K562 (cell line): ENCODE data around the gene SLC22A7. TPM values are rescaled to one million over a fixed set of nuclear protein-coding genes. Genes with fewer than 3 reads are reported as not detected.

Experiments used
- ATAC-seq: fragments of 200-7000 bp; cut with Tn5 transposase; 3 replicates; pipeline ENCODE4 v1.9.1; 2020; ENCODE audit warnings: moderate library complexity
- BruUV-seq: library from RNA; stranded (reverse); fragments of 400-500 nt; replicated peaks from 2 replicates; lab custom pipeline; 2021; lab: Mats Ljungman, UMichigan
- CTCF ChIA-PET: fragments of 300-600 bp; formaldehyde crosslinking; extraction: SDS; loops from one replicate; lab custom pipeline; 2021; ENCODE audit warnings: low intra/inter-chr PET ratio; lab: Yijun Ruan, JAX
- POLR2A ChIA-PET: fragments of 300-600, 350-650 bp; sonication (Branson Sonifier 250); formaldehyde crosslinking; extraction: SDS; loops from one replicate; lab custom pipeline; 2021; ENCODE audit warnings: antibody characterized with exemption, inconsistent platforms; lab: Yijun Ruan, JAX
- DNase-seq, 4 experiments: peaks; one replicate each; pipeline versions ENCODE4 v3.0.0 to v3.0.0-alpha.2; 2011 to 2018; ENCODE audit warnings: low spot score in 3 of 4, mixed read lengths in 3 of 4; ENCODE audit errors: extremely low read depth in 1 of 4
- FAIRE-seq: peaks from 2 replicates; lab custom pipeline; 2011; peaks lifted over from hg19 to GRCh38; lab: Jason Lieb, UNC
- H2AFZ ChIP-seq: 2 replicates; pipeline ENCODE4 v1.6.0; 2011; ENCODE audit warnings: low read depth, low read length, control low read depth, inconsistent platforms
- H3K27ac ChIP-seq: fragments of 200-600 bp; 3 replicates; pipeline ENCODE4 v1.8.0; 2011; ENCODE audit warnings: low read depth, mild to moderate bottlenecking, control low read depth, inconsistent platforms, low read length, moderate library complexity, mixed read lengths; ENCODE audit errors: extremely low read depth
- H3K27me3 ChIP-seq, 2 experiments: fragments of 300-600 bp in 1 of 2; 2 replicates in 1 of 2; 3 replicates in 1 of 2; pipeline versions ENCODE4 v1.6.0 to v1.8.0; 2011; ENCODE audit warnings: inconsistent platforms in 2 of 2, low read length in 2 of 2, mild to moderate bottlenecking in 1 of 2, mixed read lengths in 1 of 2, moderate library complexity in 1 of 2; ENCODE audit not compliant: control insufficient read depth in 2 of 2, insufficient read depth in 2 of 2
- H3K36me3 ChIP-seq: fragments of 300-600 bp; 3 replicates; pipeline ENCODE4 v1.8.0; 2011; ENCODE audit warnings: mild to moderate bottlenecking, low read length, inconsistent platforms; ENCODE audit not compliant: control insufficient read depth, insufficient read depth
- H3K4me1 ChIP-seq, 2 experiments: fragments of 200-600 bp in 1 of 2; replicated peaks in 1 of 2; 2 replicates in 1 of 2; 3 replicates in 1 of 2; pipeline versions ENCODE4 v1.5.1 to v1.8.0; 2011; ENCODE audit warnings: inconsistent platforms in 2 of 2, low read length in 2 of 2, mild to moderate bottlenecking in 1 of 2, mixed read lengths in 1 of 2, moderate library complexity in 1 of 2; ENCODE audit not compliant: control insufficient read depth in 2 of 2, insufficient read depth in 2 of 2
- H3K4me2 ChIP-seq: 2 replicates; pipeline ENCODE4 v1.6.1; 2011; ENCODE audit warnings: low read length, control low read depth, inconsistent platforms, mixed read lengths; ENCODE audit not compliant: insufficient read depth
- H3K4me3 ChIP-seq: fragments of 200-600 bp; sonication (generic), shearing (Covaris generic); 2 replicates; pipeline ENCODE4 v1.5.1; 2016; ENCODE audit warnings: control low read depth, inconsistent platforms
- H3K79me2 ChIP-seq: fragments of 200-600 bp; 3 replicates; pipeline ENCODE4 v1.8.0; 2011; ENCODE audit warnings: low read length, inconsistent platforms; ENCODE audit not compliant: control insufficient read depth, insufficient read depth
- H3K9ac ChIP-seq, 2 experiments: 2 replicates each; pipeline versions ENCODE4 v1.6.0 to v1.6.1; 2011; ENCODE audit warnings: low read depth in 2 of 2, low read length in 2 of 2, control low read depth in 1 of 2, inconsistent platforms in 1 of 2, mild to moderate bottlenecking in 1 of 2, mixed read lengths in 1 of 2; ENCODE audit not compliant: insufficient read depth in 1 of 2
- H3K9me1 ChIP-seq: one replicate; pipeline ENCODE4 v1.6.0; 2011; ENCODE audit warnings: inconsistent platforms, mild to moderate bottlenecking, low read length, moderate library complexity; ENCODE audit not compliant: control insufficient read depth, insufficient read depth
- H3K9me3 ChIP-seq: replicated peaks from 2 replicates; pipeline ENCODE4 v1.5.1; 2011; ENCODE audit warnings: low read depth, low read length, inconsistent platforms; ENCODE audit not compliant: control insufficient read depth, insufficient read depth
- H4K20me1 ChIP-seq: replicated peaks from 2 replicates; pipeline ENCODE4 v1.6.1; 2011; ENCODE audit warnings: low read length, inconsistent platforms, mixed read lengths; ENCODE audit not compliant: control insufficient read depth, insufficient read depth
- ADNP ChIP-seq: fragments of 200-800 bp; sonication (Bioruptor generic); IDR thresholded peaks from 2 replicates; pipeline ENCODE4 v1.6.1; 2016; ENCODE audit warnings: missing genetic modification characterization, missing compliant biosample characterization
- BCOR ChIP-seq: fragments of 450-650 bp; IDR thresholded peaks from 2 replicates; pipeline ENCODE4 v1.6.1; 2016
- BHLHE40 ChIP-seq: IDR thresholded peaks from 2 replicates; pipeline ENCODE4 v1.6.1; 2011; ENCODE audit warnings: low read length, improper control_type of control experiment
- EHMT2 ChIP-seq: fragments of 450-650 bp; IDR thresholded peaks from 2 replicates; pipeline ENCODE4 v1.6.1; 2018; ENCODE audit warnings: antibody characterized with exemption
- ZNF316 ChIP-seq: fragments of 450-650 bp; IDR thresholded peaks from 2 replicates; pipeline ENCODE4 v1.6.1; 2016
- ZNF699 ChIP-seq: fragments of 250-450 bp; sonication (Bioruptor Pico); IDR thresholded peaks from 2 replicates; pipeline ENCODE4 v1.8.0; 2021; ENCODE audit warnings: mild to moderate bottlenecking, moderate library complexity; ENCODE audit not compliant: insufficient replicate concordance
- WGBS: fragments of 100-300 bp; shearing (Covaris generic); methylation state at CpG from one replicate; pipeline ENCODE4 v1.1.6; 2016; ENCODE audit warnings: low coverage, mixed read lengths; ENCODE audit not compliant: insufficient coverage; ENCODE audit errors: missing lambda C conversion rate; 5-methylcytosine and 5-hydroxymethylcytosine counted together
- in situ Hi-C: fragments of 300-500 bp; cut with MboI; formaldehyde crosslinking; loops from 4 replicates; pipeline ENCODE4 v1.15.0; 2018; ENCODE audit warnings: inconsistent platforms, mixed read lengths
- intact Hi-C: fragments of 100-400 bp; cut with micrococcal nuclease; formaldehyde crosslinking; loops from 2 replicates; pipeline ENCODE4 v1.14.2; 2022
- polyA plus RNA-seq, 8 experiments: library from polyadenylated mRNA; depleted of rRNA in 4 of 8; stranded (reverse) in 5 of 8; unstranded in 3 of 8; fragments of >200 nt; fragmentation: Nextera tagmentation in 2 of 8; fragmentation: Illumina TruSeq in 1 of 8; extraction: Ambion mirVana in 2 of 8; extraction: Trizol in 1 of 8; gene quantifications; 2 replicates each; pipeline versions ENCODE4 v1.2.1 to v1.2.3, GENCODE V29; 2011 to 2014; ENCODE audit warnings: inconsistent platforms in 1 of 8, missing spikeins in 1 of 8
- total RNA-seq, 7 experiments: library from RNA; depleted of rRNA in 6 of 7; stranded (reverse); fragments of >200 nt in 6 of 7; fragmentation: Illumina TruSeq in 2 of 7; extraction: Trizol in 2 of 7; gene quantifications; 2 replicates each; pipeline versions ENCODE4 v1.2.1 to v1.2.3, GENCODE V29; 2011 to 2021; ENCODE audit warnings: low replicate concordance in 1 of 7
- TF ChIP-seq, protein P1 (sequence below): fragments of 200-600 bp; sonication (generic); IDR thresholded peaks from one replicate; pipeline ENCODE4 v1.6.1; 2012; ENCODE audit warnings: mild to moderate bottlenecking, low read depth, low read length, inconsistent platforms
- TF ChIP-seq, protein P2 (sequence below): fragments of 450-650 bp; formaldehyde crosslinking; IDR thresholded peaks from 2 replicates; pipeline ENCODE4 v1.4.0; 2020; ENCODE audit warnings: mild to moderate bottlenecking, moderate library complexity

Gene SLC22A7
- total and polyA plus RNA-seq, 9 of the 15 experiments (the other 6 are each of a cell fraction or from before 2014, with no cell fraction given) = not detected

DNA sequence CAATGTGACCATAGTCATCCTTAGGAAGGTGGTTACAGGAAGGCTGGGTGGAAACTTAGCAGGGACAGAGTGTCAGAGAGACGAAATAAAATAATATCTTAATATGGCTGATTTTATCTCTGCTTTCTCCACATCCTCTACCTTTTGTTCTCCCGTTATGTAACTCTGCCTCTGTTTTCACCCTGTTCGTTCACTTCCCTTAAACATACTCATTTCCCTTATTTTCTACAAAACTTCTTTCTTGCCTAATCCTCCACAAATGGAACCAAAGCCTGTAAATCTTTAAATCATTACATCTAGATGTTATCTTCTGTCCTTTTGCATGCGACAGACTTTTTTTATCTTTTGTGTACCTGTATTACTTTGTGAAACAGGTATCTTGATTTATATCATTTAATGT, 33.8 kb downstream of the SLC22A7 start:
- Histone ChIP-seq H3K9ac (no peak overlapping the region), H4K20me1 (no peaks in the 10 kb centered on the region), H3K9me1 (no peaks in the 10 kb centered on the region), H3K27me3 (no peaks in the 10 kb centered on the region), H3K9me3 (no peaks in the 10 kb centered on the region), H3K4me1 (peaks cover 0 to 2% of the 10 kb centered on the region in 2 experiments; a peak in 2 of 5 replicates), H3K36me3 (no peaks in the 10 kb centered on the region), H3K79me2 (no peaks in the 10 kb centered on the region), H3K4me2 (no peak overlapping the region), H3K27ac (no peak overlapping the region), H3K4me3 (no peak overlapping the region), H2AFZ (no peak overlapping the region)
- no TSS peak for BruUV-seq
- ChIA-PET POLR2A (no interaction called here), CTCF (no interaction called here)
- DNase-seq = no peak
- in situ Hi-C loops = loop anchor here (5.0 kb wide), 1 partner anchor 60 kb away; no protein-coding TSS in a partner anchor
- FAIRE-seq = no peak
- no peak for ATAC-seq
- intact Hi-C loops = loop anchor here (5.0 kb wide), 1 partner anchor 185 kb away; no protein-coding TSS in a partner anchor
- 2% methylated on average over 4 of the region's 4 CpGs for whole genome bisulfite sequencing
- TF ChIP-seq, protein P1, sequence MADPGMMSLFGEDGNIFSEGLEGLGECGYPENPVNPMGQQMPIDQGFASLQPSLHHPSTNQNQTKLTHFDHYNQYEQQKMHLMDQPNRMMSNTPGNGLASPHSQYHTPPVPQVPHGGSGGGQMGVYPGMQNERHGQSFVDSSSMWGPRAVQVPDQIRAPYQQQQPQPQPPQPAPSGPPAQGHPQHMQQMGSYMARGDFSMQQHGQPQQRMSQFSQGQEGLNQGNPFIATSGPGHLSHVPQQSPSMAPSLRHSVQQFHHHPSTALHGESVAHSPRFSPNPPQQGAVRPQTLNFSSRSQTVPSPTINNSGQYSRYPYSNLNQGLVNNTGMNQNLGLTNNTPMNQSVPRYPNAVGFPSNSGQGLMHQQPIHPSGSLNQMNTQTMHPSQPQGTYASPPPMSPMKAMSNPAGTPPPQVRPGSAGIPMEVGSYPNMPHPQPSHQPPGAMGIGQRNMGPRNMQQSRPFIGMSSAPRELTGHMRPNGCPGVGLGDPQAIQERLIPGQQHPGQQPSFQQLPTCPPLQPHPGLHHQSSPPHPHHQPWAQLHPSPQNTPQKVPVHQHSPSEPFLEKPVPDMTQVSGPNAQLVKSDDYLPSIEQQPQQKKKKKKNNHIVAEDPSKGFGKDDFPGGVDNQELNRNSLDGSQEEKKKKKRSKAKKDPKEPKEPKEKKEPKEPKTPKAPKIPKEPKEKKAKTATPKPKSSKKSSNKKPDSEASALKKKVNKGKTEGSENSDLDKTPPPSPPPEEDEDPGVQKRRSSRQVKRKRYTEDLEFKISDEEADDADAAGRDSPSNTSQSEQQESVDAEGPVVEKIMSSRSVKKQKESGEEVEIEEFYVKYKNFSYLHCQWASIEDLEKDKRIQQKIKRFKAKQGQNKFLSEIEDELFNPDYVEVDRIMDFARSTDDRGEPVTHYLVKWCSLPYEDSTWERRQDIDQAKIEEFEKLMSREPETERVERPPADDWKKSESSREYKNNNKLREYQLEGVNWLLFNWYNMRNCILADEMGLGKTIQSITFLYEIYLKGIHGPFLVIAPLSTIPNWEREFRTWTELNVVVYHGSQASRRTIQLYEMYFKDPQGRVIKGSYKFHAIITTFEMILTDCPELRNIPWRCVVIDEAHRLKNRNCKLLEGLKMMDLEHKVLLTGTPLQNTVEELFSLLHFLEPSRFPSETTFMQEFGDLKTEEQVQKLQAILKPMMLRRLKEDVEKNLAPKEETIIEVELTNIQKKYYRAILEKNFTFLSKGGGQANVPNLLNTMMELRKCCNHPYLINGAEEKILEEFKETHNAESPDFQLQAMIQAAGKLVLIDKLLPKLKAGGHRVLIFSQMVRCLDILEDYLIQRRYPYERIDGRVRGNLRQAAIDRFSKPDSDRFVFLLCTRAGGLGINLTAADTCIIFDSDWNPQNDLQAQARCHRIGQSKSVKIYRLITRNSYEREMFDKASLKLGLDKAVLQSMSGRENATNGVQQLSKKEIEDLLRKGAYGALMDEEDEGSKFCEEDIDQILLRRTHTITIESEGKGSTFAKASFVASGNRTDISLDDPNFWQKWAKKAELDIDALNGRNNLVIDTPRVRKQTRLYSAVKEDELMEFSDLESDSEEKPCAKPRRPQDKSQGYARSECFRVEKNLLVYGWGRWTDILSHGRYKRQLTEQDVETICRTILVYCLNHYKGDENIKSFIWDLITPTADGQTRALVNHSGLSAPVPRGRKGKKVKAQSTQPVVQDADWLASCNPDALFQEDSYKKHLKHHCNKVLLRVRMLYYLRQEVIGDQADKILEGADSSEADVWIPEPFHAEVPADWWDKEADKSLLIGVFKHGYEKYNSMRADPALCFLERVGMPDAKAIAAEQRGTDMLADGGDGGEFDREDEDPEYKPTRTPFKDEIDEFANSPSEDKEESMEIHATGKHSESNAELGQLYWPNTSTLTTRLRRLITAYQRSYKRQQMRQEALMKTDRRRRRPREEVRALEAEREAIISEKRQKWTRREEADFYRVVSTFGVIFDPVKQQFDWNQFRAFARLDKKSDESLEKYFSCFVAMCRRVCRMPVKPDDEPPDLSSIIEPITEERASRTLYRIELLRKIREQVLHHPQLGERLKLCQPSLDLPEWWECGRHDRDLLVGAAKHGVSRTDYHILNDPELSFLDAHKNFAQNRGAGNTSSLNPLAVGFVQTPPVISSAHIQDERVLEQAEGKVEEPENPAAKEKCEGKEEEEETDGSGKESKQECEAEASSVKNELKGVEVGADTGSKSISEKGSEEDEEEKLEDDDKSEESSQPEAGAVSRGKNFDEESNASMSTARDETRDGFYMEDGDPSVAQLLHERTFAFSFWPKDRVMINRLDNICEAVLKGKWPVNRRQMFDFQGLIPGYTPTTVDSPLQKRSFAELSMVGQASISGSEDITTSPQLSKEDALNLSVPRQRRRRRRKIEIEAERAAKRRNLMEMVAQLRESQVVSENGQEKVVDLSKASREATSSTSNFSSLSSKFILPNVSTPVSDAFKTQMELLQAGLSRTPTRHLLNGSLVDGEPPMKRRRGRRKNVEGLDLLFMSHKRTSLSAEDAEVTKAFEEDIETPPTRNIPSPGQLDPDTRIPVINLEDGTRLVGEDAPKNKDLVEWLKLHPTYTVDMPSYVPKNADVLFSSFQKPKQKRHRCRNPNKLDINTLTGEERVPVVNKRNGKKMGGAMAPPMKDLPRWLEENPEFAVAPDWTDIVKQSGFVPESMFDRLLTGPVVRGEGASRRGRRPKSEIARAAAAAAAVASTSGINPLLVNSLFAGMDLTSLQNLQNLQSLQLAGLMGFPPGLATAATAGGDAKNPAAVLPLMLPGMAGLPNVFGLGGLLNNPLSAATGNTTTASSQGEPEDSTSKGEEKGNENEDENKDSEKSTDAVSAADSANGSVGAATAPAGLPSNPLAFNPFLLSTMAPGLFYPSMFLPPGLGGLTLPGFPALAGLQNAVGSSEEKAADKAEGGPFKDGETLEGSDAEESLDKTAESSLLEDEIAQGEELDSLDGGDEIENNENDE = no peak
- TF ChIP-seq EHMT2 = no peak
- no peak for TF ChIP-seq ADNP (tag)
- TF ChIP-seq BHLHE40 = no peak
- no peak for TF ChIP-seq ZNF316
- TF ChIP-seq ZNF699 = no peak
- TF ChIP-seq, protein P2, sequence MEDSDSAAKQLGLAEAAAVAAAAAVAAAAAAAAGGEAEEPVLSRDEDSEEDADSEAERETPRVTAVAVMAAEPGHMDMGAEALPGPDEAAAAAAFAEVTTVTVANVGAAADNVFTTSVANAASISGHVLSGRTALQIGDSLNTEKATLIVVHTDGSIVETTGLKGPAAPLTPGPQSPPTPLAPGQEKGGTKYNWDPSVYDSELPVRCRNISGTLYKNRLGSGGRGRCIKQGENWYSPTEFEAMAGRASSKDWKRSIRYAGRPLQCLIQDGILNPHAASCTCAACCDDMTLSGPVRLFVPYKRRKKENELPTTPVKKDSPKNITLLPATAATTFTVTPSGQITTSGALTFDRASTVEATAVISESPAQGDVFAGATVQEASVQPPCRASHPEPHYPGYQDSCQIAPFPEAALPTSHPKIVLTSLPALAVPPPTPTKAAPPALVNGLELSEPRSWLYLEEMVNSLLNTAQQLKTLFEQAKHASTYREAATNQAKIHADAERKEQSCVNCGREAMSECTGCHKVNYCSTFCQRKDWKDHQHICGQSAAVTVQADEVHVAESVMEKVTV (CRISPR knock-in tag) = no peak
- no peak for TF ChIP-seq BCOR
